HG03196 (cell line): ENCODE measurements around the gene MRPL28.
"Not testable (repeated sequence)": the region's sequence is repeated elsewhere in the genome, so short reads cannot be mapped to it uniquely, and the experiment has no call there.

ENCODE experiments used
- ATAC-seq: cut with Tn5 transposase; IDR thresholded peaks from one replicate; pipeline ENCODE4 v1.9.1; 2021; ENCODE audit not compliant: unreplicated experiment

Gene MRPL28

GRCh38 chr16:360698-361336, 9.5 kb downstream of the MRPL28 start:
- no peak for ATAC-seq

GRCh38 chr16:359871-360697, 10.3 kb downstream of the MRPL28 start:
- no peak for ATAC-seq

- ATAC-seq: no peak
Measured at GRCh38 chr16:359067-359763, 11.1 kb downstream of the MRPL28 start.

GRCh38 chr16:356741-357140, 13.6 kb downstream of the MRPL28 start:
- ATAC-seq: no peak

GRCh38 chr16:354971-355461, 15.3 kb downstream of the MRPL28 start:
- no peak for ATAC-seq

GRCh38 chr16:354291-354881, 16.0 kb downstream of the MRPL28 start:
- no peak for ATAC-seq

GRCh38 chr16:353404-354290, 16.7 kb downstream of the MRPL28 start:
- peak; percentile 6 for ATAC-seq

- ATAC-seq: peak; percentile 39
Measured at GRCh38 chr16:352547-353403, 17.6 kb downstream of the MRPL28 start, which contains the start of gene AXIN1. Gene AXIN1, minus strand, starts transcription at chr16:352723. Its CDS starts 5,698 bp downstream, at chr16:347025.

- ATAC-seq: peak; percentile 12
Measured at GRCh38 chr16:351804-352520, 18.4 kb downstream of the MRPL28 start.

- ATAC-seq: no peak
Measured at GRCh38 chr16:350203-350602, 20.1 kb downstream of the MRPL28 start.

GRCh38 chr16:349211-349610, 21.1 kb downstream of the MRPL28 start:
- no peak for ATAC-seq

- not testable (repeated sequence) for ATAC-seq
Measured at GRCh38 chr16:348495-348894, 21.8 kb downstream of the MRPL28 start.

GRCh38 chr16:347203-347602, 23.1 kb downstream of the MRPL28 start:
- no peak for ATAC-seq

GRCh38 chr16:346587-346986, 23.8 kb downstream of the MRPL28 start:
- ATAC-seq: no peak

GRCh38 chr16:345772-346171, 24.6 kb downstream of the MRPL28 start:
- no peak for ATAC-seq

GRCh38 chr16:342455-343213, 27.7 kb downstream of the MRPL28 start:
- ATAC-seq: no peak

- ATAC-seq: not testable (repeated sequence)
Measured at GRCh38 chr16:341974-342336, 28.4 kb downstream of the MRPL28 start.
